Measurements from ENCODE around the gene PRKCE. TPM values are rescaled to one million over a fixed set of nuclear protein-coding genes. Genes with fewer than 3 reads are reported as not detected.
"Not testable (repeated sequence)": the region's sequence is repeated elsewhere in the genome, so short reads cannot be mapped to it uniquely, and the experiment has no call there.

Gene PRKCE
- total RNA-seq, 2 donors from 2014 or later: 6.3 to 30.1 TPM

DNA sequence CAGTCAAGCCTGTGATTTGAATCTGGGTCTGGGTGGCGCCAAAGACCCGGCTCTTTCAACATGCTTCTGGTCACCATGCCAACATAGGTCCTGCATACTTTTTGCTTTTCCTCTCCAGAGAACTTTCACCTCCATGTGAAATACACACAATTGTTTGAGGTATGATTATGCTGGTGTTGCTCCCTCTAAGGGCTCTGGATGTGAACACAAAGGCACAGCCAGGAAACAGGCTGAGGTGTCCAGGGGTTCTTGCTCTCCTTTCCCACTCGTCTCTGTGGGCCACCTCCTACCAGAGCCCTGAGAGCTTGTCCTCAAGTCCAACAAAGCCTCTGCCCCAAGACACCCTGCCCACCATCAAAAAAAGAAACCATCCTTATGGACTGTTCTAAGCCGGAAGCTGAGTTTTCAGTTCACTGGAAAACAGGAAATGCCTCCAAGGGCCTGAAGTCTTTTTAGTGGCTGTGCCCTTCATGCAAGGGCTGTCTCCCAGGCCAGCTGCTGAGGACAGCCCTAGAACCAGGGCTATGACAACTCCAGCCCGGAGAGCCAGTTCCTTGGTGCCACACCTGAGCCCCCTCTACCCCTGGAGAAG, 545.5 kb downstream of the PRKCE start:
- DNase-seq (ENCODE audit: low spot score) (no peak), ATAC-seq (no peak)
- Mint-ChIP-seq H3K36me3 (no peaks in the 10 kb centered on the region), H3K4me1 (ENCODE audit: low read depth in 2 of 2) (peaks cover 5 to 10% of the 10 kb centered on the region in 2 donors), H3K27ac (no peak overlapping the region), H3K9me3 (no peaks in the 10 kb centered on the region), H3K4me3 (no peak overlapping the region), H3K27me3 (no peaks in the 10 kb centered on the region)

- DNase-seq (ENCODE audit: low spot score) (no peak), ATAC-seq (no peak)
- Mint-ChIP-seq H3K9me3 (no peaks in the 10 kb centered on the region), H3K4me1 (ENCODE audit: low read depth in 2 of 2) (peaks cover 7 to 12% of the 10 kb centered on the region in 2 donors), H3K36me3 (no peaks in the 10 kb centered on the region), H3K27me3 (no peaks in the 10 kb centered on the region), H3K4me3 (no peak overlapping the region), H3K27ac (no peak overlapping the region)
Observed at GRCh38 chr2:46197672-46198071, 546.2 kb downstream of the PRKCE start.

- H3K4me3 Mint-ChIP-seq: no peak overlapping the region
- no peaks in the 10 kb centered on the region for H3K27me3 Mint-ChIP-seq
- H3K9me3 Mint-ChIP-seq: no peaks in the 10 kb centered on the region
- no peaks in the 10 kb centered on the region for H3K36me3 Mint-ChIP-seq
- ATAC-seq: no peak
- H3K4me1 Mint-ChIP-seq (ENCODE audit: low read depth in 2 of 2): peaks cover 13 to 18% of the 10 kb centered on the region in 2 donors
- H3K27ac Mint-ChIP-seq: no peak overlapping the region
- DNase-seq (ENCODE audit: low spot score): no peak
Observed at GRCh38 chr2:46198164-46198883, 546.8 kb downstream of the PRKCE start.

DNA sequence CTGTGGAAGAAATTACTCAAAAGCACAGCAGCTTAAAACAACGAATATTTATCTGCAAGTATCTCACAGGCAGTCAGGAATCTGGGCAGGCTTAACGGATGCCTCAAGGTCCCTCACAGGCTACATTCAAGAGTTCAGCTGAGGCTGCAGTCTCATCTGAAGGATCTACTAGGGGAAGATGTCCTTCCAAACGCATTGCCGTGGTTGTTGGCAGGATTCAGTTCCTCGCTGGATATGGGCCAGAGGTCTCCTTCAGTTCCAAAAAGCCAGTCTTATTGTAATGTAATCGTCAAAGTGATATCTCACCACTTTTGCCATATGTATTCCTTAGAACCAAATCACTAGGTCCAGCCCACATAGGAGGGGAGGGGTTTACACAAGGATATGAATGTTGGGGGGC, 547.5 kb downstream of the PRKCE start:
- DNase-seq (ENCODE audit: low spot score): no peak
- Mint-ChIP-seq H3K36me3 (no peaks in the 10 kb centered on the region), H3K27me3 (peaks cover 0 to 3% of the 10 kb centered on the region in 2 donors), H3K4me3 (no peak overlapping the region), H3K27ac (no peak overlapping the region), H3K4me1 (ENCODE audit: low read depth in 2 of 2) (peaks cover 16 to 20% of the 10 kb centered on the region in 2 donors), H3K9me3 (no peaks in the 10 kb centered on the region)
- ATAC-seq: no peak

DNA sequence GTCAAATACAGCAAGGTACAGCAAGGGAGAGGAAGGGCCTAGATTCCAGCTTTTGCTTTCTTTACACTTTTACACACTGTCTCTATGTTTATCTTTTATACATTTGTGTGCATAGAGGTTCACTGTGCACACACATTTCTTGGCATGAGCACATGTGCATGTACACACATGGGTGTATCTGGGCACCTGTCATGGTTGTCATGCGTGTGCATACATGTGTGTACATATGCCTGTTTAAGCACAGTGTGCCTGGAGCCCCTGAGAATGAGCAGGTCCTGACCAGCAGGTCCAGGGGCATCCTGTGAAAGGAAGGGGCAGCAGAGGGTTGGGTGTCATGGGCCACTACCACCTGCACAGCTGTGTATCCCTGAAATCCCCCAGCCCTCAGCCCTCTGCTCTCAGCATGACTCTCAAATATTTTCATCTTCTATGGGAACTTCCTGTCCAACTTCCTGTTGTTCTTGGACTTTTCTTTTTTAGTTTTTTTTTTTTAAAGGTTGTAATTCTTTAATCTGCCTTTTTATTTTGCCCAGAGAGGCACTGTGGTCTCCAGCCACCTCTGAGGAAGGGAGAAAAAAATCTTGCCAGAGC, 548.7 kb downstream of the PRKCE start:
- no peaks in the 10 kb centered on the region for H3K36me3 Mint-ChIP-seq
- ATAC-seq (no peak), DNase-seq (ENCODE audit: low spot score) (no peak)
- H3K27me3 Mint-ChIP-seq: peaks cover 0 to 3% of the 10 kb centered on the region in 2 donors
- H3K9me3 Mint-ChIP-seq: no peaks in the 10 kb centered on the region
- H3K4me3 Mint-ChIP-seq: no peak overlapping the region
- peak overlapping the region in 1 of 2 donors; percentile 40 for H3K27ac Mint-ChIP-seq
- H3K4me1 Mint-ChIP-seq (ENCODE audit: low read depth in 2 of 2): peaks cover 16 to 20% of the 10 kb centered on the region in 2 donors

GRCh38 chr2:46200861-46201605, 549.6 kb downstream of the PRKCE start:
- no peak for DNase-seq (ENCODE audit: low spot score)
- Mint-ChIP-seq H3K4me3 (no peak overlapping the region), H3K27ac (peak overlapping the region in 1 of 2 donors; percentile 40), H3K36me3 (no peaks in the 10 kb centered on the region), H3K27me3 (peaks cover 0 to 3% of the 10 kb centered on the region in 2 donors), H3K4me1 (ENCODE audit: low read depth in 2 of 2) (peaks cover 16 to 20% of the 10 kb centered on the region in 2 donors), H3K9me3 (no peaks in the 10 kb centered on the region)
- no peak for ATAC-seq

- Mint-ChIP-seq H3K27me3 (peaks cover 6 to 7% of the 10 kb centered on the region in 2 donors), H3K27ac (no peak overlapping the region)
- DNase-seq (ENCODE audit: low spot score): no peak
Observed at GRCh38 chr2:46202453-46202852, 551.0 kb downstream of the PRKCE start.

DNA sequence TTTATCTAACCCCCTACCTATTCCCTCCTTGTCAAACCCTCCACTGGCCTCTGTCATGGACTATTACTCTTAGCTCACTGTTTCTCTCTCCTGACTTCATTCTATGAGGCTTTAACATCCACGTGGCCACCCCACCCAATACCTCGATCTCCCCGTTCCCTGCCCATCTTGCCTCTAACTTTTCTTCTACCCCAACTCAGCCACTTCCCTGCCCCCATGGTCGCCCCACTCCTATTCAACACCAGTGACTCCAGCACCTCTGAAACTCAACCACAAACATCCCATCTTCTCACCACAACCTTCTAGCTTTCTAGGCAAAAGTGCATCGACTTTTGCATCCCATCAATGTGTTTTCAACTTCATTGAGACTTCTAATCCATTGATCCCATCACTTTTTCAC, 551.5 kb downstream of the PRKCE start:
- peaks cover 11 to 20% of the 10 kb centered on the region in 2 donors for H3K4me1 Mint-ChIP-seq (ENCODE audit: low read depth in 2 of 2)
- ATAC-seq: peak; percentile 32 to 44
- H3K36me3 Mint-ChIP-seq: no peaks in the 10 kb centered on the region
- no peaks in the 10 kb centered on the region for H3K9me3 Mint-ChIP-seq
- peaks cover 10 to 12% of the 10 kb centered on the region in 2 donors for H3K27me3 Mint-ChIP-seq
- H3K27ac Mint-ChIP-seq: no peak overlapping the region
- DNase-seq (ENCODE audit: low spot score): no peak
- no peak overlapping the region for H3K4me3 Mint-ChIP-seq

More at GRCh38 chr2:46202453-46202852, 551.0 kb downstream of the PRKCE start:
- no peak for ATAC-seq
- Mint-ChIP-seq H3K36me3 (no peaks in the 10 kb centered on the region), H3K4me3 (no peak overlapping the region), H3K9me3 (no peaks in the 10 kb centered on the region), H3K4me1 (ENCODE audit: low read depth in 2 of 2) (peaks cover 14 to 20% of the 10 kb centered on the region in 2 donors)

GRCh38 chr2:46203636-46204035, 552.2 kb downstream of the PRKCE start:
- not testable (repeated sequence) for H3K27ac Mint-ChIP-seq; DNase-seq (ENCODE audit: low spot score); H3K36me3 Mint-ChIP-seq; H3K4me3 Mint-ChIP-seq; H3K9me3 Mint-ChIP-seq; ATAC-seq
- Mint-ChIP-seq H3K4me1 (ENCODE audit: low read depth in 2 of 2) (peaks cover 11 to 20% of the 10 kb centered on the region in 2 donors), H3K27me3 (peaks cover 10 to 12% of the 10 kb centered on the region in 2 donors)

DNA sequence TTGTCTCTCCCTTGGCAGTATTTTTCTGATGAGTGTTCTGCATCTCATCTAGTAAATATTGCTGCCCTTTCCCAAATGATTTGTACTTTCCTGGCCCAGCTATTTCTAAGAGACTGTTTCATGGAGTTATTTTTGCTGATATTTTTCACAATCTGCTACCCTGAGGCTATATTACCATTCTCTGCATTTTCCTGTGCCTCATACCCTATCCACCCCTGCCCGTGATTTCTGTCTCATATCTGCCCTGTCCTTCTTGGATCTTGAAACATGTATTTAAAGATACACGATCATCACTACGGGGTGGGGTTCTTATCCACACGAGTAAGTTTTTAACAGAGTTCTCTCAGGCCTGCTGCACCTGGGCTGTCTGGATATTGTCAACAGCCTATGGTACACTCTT, 556.1 kb downstream of the PRKCE start:
- Mint-ChIP-seq H3K4me1 (ENCODE audit: low read depth in 2 of 2) (peaks cover 9 to 10% of the 10 kb centered on the region in 2 donors), H3K27ac (no peak overlapping the region), H3K36me3 (peaks cover 14% of the 10 kb centered on the region), H3K9me3 (peaks cover 5% of the 10 kb centered on the region), H3K4me3 (no peak overlapping the region), H3K27me3 (peaks cover 15 to 17% of the 10 kb centered on the region in 2 donors)
- DNase-seq (ENCODE audit: low spot score): no peak
- ATAC-seq: no peak

DNA sequence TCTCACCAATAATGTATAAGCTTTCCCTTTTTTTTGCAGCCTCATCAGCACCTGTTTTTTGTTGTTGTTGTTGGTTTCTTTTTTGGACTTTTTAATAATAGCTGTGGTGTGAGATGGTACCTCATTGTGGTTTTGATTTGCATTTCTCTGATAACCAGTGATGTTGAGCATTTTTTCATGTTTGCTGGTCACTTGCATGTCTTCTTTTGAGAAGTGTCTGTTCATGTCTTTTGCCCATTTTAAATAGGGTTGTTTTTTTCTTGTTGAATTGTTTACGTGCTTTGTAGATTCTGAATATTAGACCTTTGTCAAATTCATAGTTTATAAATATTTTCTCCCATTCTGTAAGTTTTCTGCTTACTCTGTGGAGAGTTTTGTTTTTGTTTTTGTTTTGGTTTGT, 557.3 kb downstream of the PRKCE start:
- no peak overlapping the region for H3K4me3 Mint-ChIP-seq
- H3K4me1 Mint-ChIP-seq (ENCODE audit: low read depth in 2 of 2): peaks cover 0 to 3% of the 10 kb centered on the region in 2 donors
- no peak overlapping the region for H3K27ac Mint-ChIP-seq
- peaks cover 24 to 26% of the 10 kb centered on the region in 2 donors for H3K27me3 Mint-ChIP-seq
- ATAC-seq (no peak), DNase-seq (ENCODE audit: low spot score) (no peak)
- H3K9me3 Mint-ChIP-seq: peaks cover 5% of the 10 kb centered on the region
- H3K36me3 Mint-ChIP-seq: peaks cover 22% of the 10 kb centered on the region

- no peak for ATAC-seq
- no peak for DNase-seq (ENCODE audit: low spot score)
- Mint-ChIP-seq H3K36me3 (peaks cover 33% of the 10 kb centered on the region), H3K9me3 (peaks cover 6% of the 10 kb centered on the region), H3K27ac (no peak overlapping the region), H3K4me3 (no peak overlapping the region), H3K4me1 (ENCODE audit: low read depth in 2 of 2) (no peaks in the 10 kb centered on the region), H3K27me3 (peaks cover 27 to 39% of the 10 kb centered on the region in 2 donors)
Observed at GRCh38 chr2:46210063-46210462, 558.6 kb downstream of the PRKCE start.

- DNase-seq (ENCODE audit: low spot score) (no peak), ATAC-seq (no peak)
- Mint-ChIP-seq H3K36me3 (peaks cover 43% of the 10 kb centered on the region), H3K4me1 (ENCODE audit: low read depth in 2 of 2) (no peaks in the 10 kb centered on the region), H3K4me3 (no peak overlapping the region), H3K27me3 (peaks cover 36 to 50% of the 10 kb centered on the region in 2 donors), H3K27ac (no peak overlapping the region), H3K9me3 (peaks cover 11% of the 10 kb centered on the region)
Observed at GRCh38 chr2:46211461-46211860, 560.0 kb downstream of the PRKCE start.
